ENCODE measurements around the gene DAAM1.

DNA sequence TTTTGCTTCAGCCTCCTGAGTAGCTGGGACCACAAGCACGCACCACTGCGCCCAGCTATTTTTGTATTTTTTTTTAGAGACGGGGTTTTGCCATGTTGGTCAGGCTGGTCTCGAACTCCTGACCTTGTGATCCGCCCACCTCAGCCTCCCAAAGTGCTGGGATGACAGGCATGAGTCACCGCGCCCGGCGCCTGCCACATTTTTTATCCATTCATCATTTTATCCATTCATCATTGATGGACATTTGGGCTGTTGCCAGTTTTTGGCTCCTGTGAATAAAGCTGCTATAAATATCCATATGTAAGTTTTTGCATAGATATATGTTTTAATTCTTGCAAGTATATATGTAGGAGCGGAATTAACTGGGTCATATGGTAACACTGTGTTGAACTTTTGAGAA is 79.5 kb downstream of the DAAM1 start:
- TF ChIP-seq, protein P1, sequence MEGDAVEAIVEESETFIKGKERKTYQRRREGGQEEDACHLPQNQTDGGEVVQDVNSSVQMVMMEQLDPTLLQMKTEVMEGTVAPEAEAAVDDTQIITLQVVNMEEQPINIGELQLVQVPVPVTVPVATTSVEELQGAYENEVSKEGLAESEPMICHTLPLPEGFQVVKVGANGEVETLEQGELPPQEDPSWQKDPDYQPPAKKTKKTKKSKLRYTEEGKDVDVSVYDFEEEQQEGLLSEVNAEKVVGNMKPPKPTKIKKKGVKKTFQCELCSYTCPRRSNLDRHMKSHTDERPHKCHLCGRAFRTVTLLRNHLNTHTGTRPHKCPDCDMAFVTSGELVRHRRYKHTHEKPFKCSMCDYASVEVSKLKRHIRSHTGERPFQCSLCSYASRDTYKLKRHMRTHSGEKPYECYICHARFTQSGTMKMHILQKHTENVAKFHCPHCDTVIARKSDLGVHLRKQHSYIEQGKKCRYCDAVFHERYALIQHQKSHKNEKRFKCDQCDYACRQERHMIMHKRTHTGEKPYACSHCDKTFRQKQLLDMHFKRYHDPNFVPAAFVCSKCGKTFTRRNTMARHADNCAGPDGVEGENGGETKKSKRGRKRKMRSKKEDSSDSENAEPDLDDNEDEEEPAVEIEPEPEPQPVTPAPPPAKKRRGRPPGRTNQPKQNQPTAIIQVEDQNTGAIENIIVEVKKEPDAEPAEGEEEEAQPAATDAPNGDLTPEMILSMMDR (IDR thresholded peaks at IDR 0.05) = no peak
- no peak for TF ChIP-seq POLR2A (IDR thresholded peaks at IDR 0.05)

All from thyroid gland (tissue), 4 donors.